HCT116 (cell line): ENCODE data around the gene OXCT1. TPM values are rescaled to one million over a fixed set of nuclear protein-coding genes. Genes with fewer than 3 reads are reported as not detected.

Source experiments
- ATAC-seq: fragments of 200-7000 bp; cut with Tn5 transposase; 2 replicates; pipeline ENCODE4 v1.9.1; 2020; ENCODE audit warnings: mild to moderate bottlenecking, moderate library complexity
- BruUV-seq: library from RNA; stranded (reverse); fragments of 400-500 nt; replicated peaks from 2 replicates; lab custom pipeline; 2021; lab: Mats Ljungman, UMichigan
- CTCF ChIA-PET: fragments of 300-600 bp; sonication (Branson Sonifier 250); formaldehyde crosslinking; loops from one replicate; lab custom pipeline; 2021; ENCODE audit warnings: antibody characterized with exemption; lab: Charles Lee
- POLR2A ChIA-PET: fragments of 300-600, 350-600 bp; sonication (Branson Sonifier 250); formaldehyde crosslinking; loops from one replicate; lab custom pipeline; 2021; ENCODE audit warnings: antibody characterized with exemption; lab: Charles Lee
- RAD21 ChIA-PET, 2 experiments: fragments of 300-600 bp; sonication (Branson Sonifier 250); formaldehyde crosslinking; loops; one replicate each; lab custom pipeline; 2023; ENCODE audit warnings: low total read pairs in 2 of 2; ENCODE audit not compliant: uncharacterized antibody in 2 of 2, unreplicated experiment in 2 of 2, low non-redundant PET in 1 of 2; lab: Charles Lee
- DNase-seq: peaks from one replicate; pipeline ENCODE4 v3.0.0-alpha.2; 2010; ENCODE audit warnings: low read depth, low spot score
- H2AFZ ChIP-seq: fragments of 200-600 bp; shearing (Covaris generic), sonication (generic); 2 replicates; pipeline ENCODE4 v1.6.1; 2017; ENCODE audit warnings: low read depth, mixed run types, mixed read lengths, antibody characterized with exemption, low read length; ENCODE audit not compliant: poor library complexity, severe bottlenecking
- H3K27ac ChIP-seq: 2 replicates; pipeline ENCODE4 v1.5.1; 2012; ENCODE audit warnings: low read depth, low read length
- H3K27me3 ChIP-seq: fragments of 200-600 bp; sonication (generic); 2 replicates; pipeline ENCODE4 v1.6.1; 2016; ENCODE audit warnings: mixed run types, low read length, mixed read lengths; ENCODE audit not compliant: insufficient read depth
- H3K36me3 ChIP-seq, 2 experiments: fragments of 200-500 bp in 1 of 2; fragments of 200-600 bp in 1 of 2; sonication (Bioruptor generic) in 1 of 2; sonication (generic) in 1 of 2; 2 replicates each; pipeline versions ENCODE4 v1.5.1 to v1.6.1; 2014 to 2016; ENCODE audit warnings: low read length in 2 of 2, inconsistent platforms in 1 of 2, mixed read lengths in 1 of 2, mixed run types in 1 of 2; ENCODE audit not compliant: insufficient read depth in 2 of 2, control insufficient read depth in 1 of 2
- H3K4me1 ChIP-seq, 2 experiments: fragments of 200-600 bp in 1 of 2; sonication (generic) in 1 of 2; 2 replicates each; pipeline versions ENCODE4 v1.5.1 to v1.6.1; 2012 to 2017; ENCODE audit warnings: low read length in 2 of 2, inconsistent platforms in 1 of 2, mild to moderate bottlenecking in 1 of 2, mixed read lengths in 1 of 2, mixed run types in 1 of 2, moderate library complexity in 1 of 2; ENCODE audit not compliant: insufficient read depth in 2 of 2, control insufficient read depth in 1 of 2
- H3K4me2 ChIP-seq: fragments of 200-600 bp; sonication (generic); 2 replicates; pipeline ENCODE4 v1.6.1; 2017; ENCODE audit warnings: mixed run types, low read length, mixed read lengths
- H3K4me3 ChIP-seq, 2 experiments: fragments of 200-600 bp in 1 of 2; sonication (generic) in 1 of 2; replicated peaks in 1 of 2; 2 replicates each; pipeline ENCODE4 v1.5.1; 2011 to 2016; ENCODE audit warnings: low read length in 2 of 2, control low read depth in 1 of 2, low read depth in 1 of 2, mild to moderate bottlenecking in 1 of 2, mixed read lengths in 1 of 2, mixed run types in 1 of 2
- H3K79me2 ChIP-seq: fragments of 200-600 bp; sonication (generic); 2 replicates; pipeline ENCODE4 v1.6.1; 2017; ENCODE audit warnings: mild to moderate bottlenecking, mixed run types, low read length, moderate library complexity, mixed read lengths; ENCODE audit not compliant: insufficient read depth
- H3K9ac ChIP-seq: fragments of 200-600 bp; sonication (generic); 2 replicates; pipeline ENCODE4 v1.6.1; 2016; ENCODE audit warnings: low read length, mixed read lengths
- H3K9me2 ChIP-seq: fragments of 200-600 bp; sonication (generic), shearing (Covaris generic); 2 replicates; pipeline ENCODE4 v1.6.1; 2017; ENCODE audit warnings: mixed run types, mild to moderate bottlenecking, moderate library complexity; ENCODE audit not compliant: insufficient read depth
- H3K9me3 ChIP-seq, 2 experiments: fragments of 200-500 bp in 1 of 2; fragments of 200-600 bp in 1 of 2; sonication (Bioruptor generic) in 1 of 2; sonication (generic) in 1 of 2; 2 replicates each; pipeline ENCODE4 v1.6.1; 2014 to 2017; ENCODE audit warnings: low read length in 2 of 2, mixed read lengths in 2 of 2, inconsistent platforms in 1 of 2, low read depth in 1 of 2, mild to moderate bottlenecking in 1 of 2, mixed run types in 1 of 2, moderate library complexity in 1 of 2; ENCODE audit not compliant: control insufficient read depth in 1 of 2, insufficient read depth in 1 of 2
- H4K20me1 ChIP-seq: fragments of 200-600 bp; sonication (generic), shearing (Covaris generic); 2 replicates; pipeline ENCODE4 v1.6.1; 2017; ENCODE audit warnings: mixed run types, mild to moderate bottlenecking, moderate library complexity; ENCODE audit not compliant: insufficient read depth
- EGR1 ChIP-seq: IDR thresholded peaks from 2 replicates; pipeline ENCODE4 v1.6.1; 2012; ENCODE audit warnings: low read depth
- EZH2phosphoT487 ChIP-seq: fragments of 200-600 bp; IDR thresholded peaks from 2 replicates; pipeline ENCODE4 v1.6.1; 2018; ENCODE audit warnings: antibody characterized with exemption, borderline replicate concordance
- FOSL1 ChIP-seq: IDR thresholded peaks from 2 replicates; pipeline ENCODE4 v1.6.1; 2012; ENCODE audit warnings: low read depth
- JUND ChIP-seq: IDR thresholded peaks from 2 replicates; pipeline ENCODE4 v1.6.1; 2012
- RAD21 ChIP-seq: IDR thresholded peaks from 2 replicates; pipeline ENCODE4 v1.6.1; 2012; ENCODE audit warnings: low read depth, mild to moderate bottlenecking
- SIN3A ChIP-seq: IDR thresholded peaks from 2 replicates; pipeline ENCODE4 v1.6.1; 2012; ENCODE audit warnings: low read depth
- SP1 ChIP-seq: IDR thresholded peaks from 2 replicates; pipeline ENCODE4 v1.6.1; 2012; ENCODE audit warnings: low read depth
- TCF7L2 ChIP-seq: IDR thresholded peaks from 2 replicates; pipeline ENCODE4 v1.7.0; 2011; ENCODE audit warnings: borderline replicate concordance, inconsistent platforms; ENCODE audit not compliant: insufficient read depth, insufficient read length; ENCODE audit errors: extremely low read depth
- YY1 ChIP-seq: IDR thresholded peaks from 2 replicates; pipeline ENCODE4 v1.6.1; 2011; ENCODE audit warnings: low read length, low read depth, moderate library complexity, mild to moderate bottlenecking; ENCODE audit not compliant: insufficient replicate concordance; ENCODE audit errors: extremely low read depth
- ZFX ChIP-seq: fragments of 450-650 bp; IDR thresholded peaks from 2 replicates; pipeline ENCODE4 v1.6.1; 2017
- intact Hi-C: fragments of 100-400 bp; cut with micrococcal nuclease; formaldehyde crosslinking; loops from 2 replicates; pipeline ENCODE4 v1.10.0; 2022
- total RNA-seq: library from RNA; stranded (reverse); gene quantifications from one replicate; pipeline ENCODE4 v1.2.1, GENCODE V29; 2021; ENCODE audit not compliant: unreplicated experiment
- TF ChIP-seq, protein P1 (sequence below): IDR thresholded peaks from 2 replicates; pipeline ENCODE4 v1.6.1; 2012
- TF ChIP-seq, protein P2 (sequence below): IDR thresholded peaks from 2 replicates; pipeline ENCODE4 v1.6.1; 2012; ENCODE audit warnings: low read depth
- TF ChIP-seq, protein P3 (sequence below): IDR thresholded peaks from 2 replicates; pipeline ENCODE4 v1.6.1; 2011; ENCODE audit warnings: mild to moderate bottlenecking, low read length, moderate library complexity; ENCODE audit not compliant: insufficient replicate concordance; ENCODE audit errors: extremely low read depth

The OXCT1 gene
- total RNA-seq, 1 experiment from 2014 or later = 28.1 TPM

DNA sequence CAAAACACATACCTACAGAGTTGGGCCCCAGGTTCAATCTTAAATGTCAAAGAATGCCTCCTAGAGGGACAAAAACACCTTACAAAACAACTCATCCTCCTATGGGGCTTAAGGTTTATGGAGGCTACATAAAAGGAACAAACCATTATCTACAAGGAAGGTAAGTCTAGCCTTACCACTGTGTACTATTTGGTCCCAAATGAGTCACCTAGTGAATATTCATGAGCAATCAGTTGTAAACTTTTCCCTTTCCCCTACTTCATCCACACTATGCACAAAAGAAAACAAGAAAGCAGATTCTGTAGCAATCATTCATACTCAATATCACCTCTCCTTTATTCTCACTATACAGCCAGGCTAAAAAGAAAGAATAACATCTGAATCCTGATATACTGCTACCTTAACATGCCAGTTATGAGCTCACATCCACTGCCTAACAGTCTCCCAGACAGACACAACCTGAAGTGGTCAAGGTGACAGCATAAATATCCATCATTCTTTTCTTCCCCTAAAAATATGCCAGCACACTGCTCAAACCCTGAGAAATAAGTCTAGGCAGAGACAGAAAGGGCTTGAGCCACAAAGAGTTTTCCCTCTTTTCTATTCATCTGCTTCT is 6.2 kb downstream of the OXCT1 start:
- Histone ChIP-seq H3K4me2 (no peak overlapping the region), H3K9me2 (no peaks in the 10 kb centered on the region), H3K4me3 (no peak overlapping the region), H3K27me3 (no peaks in the 10 kb centered on the region), H4K20me1 (no peaks in the 10 kb centered on the region; the same call in 1 of the 2 replicates), H3K36me3 (peaks cover 0 to 5% of the 10 kb centered on the region in 2 experiments; a peak in 1 of 4 replicates), H3K79me2 (peaks cover 55% of the 10 kb centered on the region), H3K9me3 (no peaks in the 10 kb centered on the region), H3K27ac (no peak overlapping the region), H2AFZ (no peak overlapping the region), H3K4me1 (peaks cover 2 to 3% of the 10 kb centered on the region in 2 experiments; a peak in 3 of 4 replicates), H3K9ac (no peak overlapping the region)
- ATAC-seq = no peak
- ChIA-PET POLR2A (no interaction called here), RAD21 (no interaction called here), CTCF (interaction anchor here (1.6 kb wide), 1 partner anchor 194 kb away, joined by 8 read pairs; no protein-coding TSS in a partner anchor)
- DNase-seq = no peak
- intact Hi-C loops = no loop called here
- no TSS peak for BruUV-seq
- TF ChIP-seq JUND = no peak

DNA sequence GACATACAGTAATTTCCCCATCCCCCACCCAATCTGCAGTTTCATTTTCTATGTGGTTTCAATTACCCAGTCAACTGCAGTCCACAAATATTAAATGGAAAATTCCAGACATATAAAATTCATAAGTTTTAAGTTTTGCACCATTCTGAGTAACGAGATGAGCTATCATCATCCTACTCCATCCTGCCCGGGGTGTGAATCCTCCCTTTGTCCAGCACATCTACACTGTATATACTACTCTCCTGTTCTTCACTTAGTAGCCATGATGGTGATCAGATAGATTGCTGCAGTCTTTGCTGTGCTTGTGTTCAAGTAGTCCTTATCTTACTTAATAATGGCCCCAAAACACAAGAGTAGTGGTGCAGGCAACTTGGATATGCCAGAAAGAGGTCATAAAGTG is 11.3 kb downstream of the OXCT1 start:
- no peaks in the 10 kb centered on the region for H3K27me3 ChIP-seq
- no peaks in the 10 kb centered on the region; the same call in 1 of the 2 replicates for H4K20me1 ChIP-seq
- CTCF ChIA-PET = interaction anchor here (1.6 to 7.3 kb wide), 2 partner anchors 198 to 909 kb away, joined by 4 to 98 read pairs; no protein-coding TSS in a partner anchor

More for the DNA sequence above, 11.3 kb downstream of the OXCT1 start:
- Histone ChIP-seq H3K79me2 (peaks cover 10% of the 10 kb centered on the region), H3K9ac (no peak overlapping the region), H3K27ac (no peak overlapping the region), H2AFZ (no peak overlapping the region), H3K36me3 (peaks cover 0 to 18% of the 10 kb centered on the region in 2 experiments; a peak in 2 of 4 replicates), H3K9me2 (no peaks in the 10 kb centered on the region), H3K4me1 (no peaks in the 10 kb centered on the region), H3K4me2 (no peak overlapping the region), H3K4me3 (no peak overlapping the region), H3K9me3 (no peaks in the 10 kb centered on the region)
- intact Hi-C loops = loop anchor here (5.0 kb wide), 2 partner anchors 563 to 778 kb away; partner anchors contain the start of gene GHR
- no peak for DNase-seq
- no peak for ATAC-seq
- ChIA-PET RAD21 (no interaction called here), POLR2A (no interaction called here)
- no TSS peak for BruUV-seq
- no peak for TF ChIP-seq TCF7L2
- TF ChIP-seq RAD21 = no peak
- no peak for TF ChIP-seq FOSL1
- no peak for TF ChIP-seq EZH2phosphoT487
- TF ChIP-seq EGR1 = no peak
- TF ChIP-seq SP1 = no peak
- TF ChIP-seq ZFX = no peak
- TF ChIP-seq, protein P1, sequence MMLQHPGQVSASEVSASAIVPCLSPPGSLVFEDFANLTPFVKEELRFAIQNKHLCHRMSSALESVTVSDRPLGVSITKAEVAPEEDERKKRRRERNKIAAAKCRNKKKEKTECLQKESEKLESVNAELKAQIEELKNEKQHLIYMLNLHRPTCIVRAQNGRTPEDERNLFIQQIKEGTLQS = no peak
- TF ChIP-seq, protein P2, sequence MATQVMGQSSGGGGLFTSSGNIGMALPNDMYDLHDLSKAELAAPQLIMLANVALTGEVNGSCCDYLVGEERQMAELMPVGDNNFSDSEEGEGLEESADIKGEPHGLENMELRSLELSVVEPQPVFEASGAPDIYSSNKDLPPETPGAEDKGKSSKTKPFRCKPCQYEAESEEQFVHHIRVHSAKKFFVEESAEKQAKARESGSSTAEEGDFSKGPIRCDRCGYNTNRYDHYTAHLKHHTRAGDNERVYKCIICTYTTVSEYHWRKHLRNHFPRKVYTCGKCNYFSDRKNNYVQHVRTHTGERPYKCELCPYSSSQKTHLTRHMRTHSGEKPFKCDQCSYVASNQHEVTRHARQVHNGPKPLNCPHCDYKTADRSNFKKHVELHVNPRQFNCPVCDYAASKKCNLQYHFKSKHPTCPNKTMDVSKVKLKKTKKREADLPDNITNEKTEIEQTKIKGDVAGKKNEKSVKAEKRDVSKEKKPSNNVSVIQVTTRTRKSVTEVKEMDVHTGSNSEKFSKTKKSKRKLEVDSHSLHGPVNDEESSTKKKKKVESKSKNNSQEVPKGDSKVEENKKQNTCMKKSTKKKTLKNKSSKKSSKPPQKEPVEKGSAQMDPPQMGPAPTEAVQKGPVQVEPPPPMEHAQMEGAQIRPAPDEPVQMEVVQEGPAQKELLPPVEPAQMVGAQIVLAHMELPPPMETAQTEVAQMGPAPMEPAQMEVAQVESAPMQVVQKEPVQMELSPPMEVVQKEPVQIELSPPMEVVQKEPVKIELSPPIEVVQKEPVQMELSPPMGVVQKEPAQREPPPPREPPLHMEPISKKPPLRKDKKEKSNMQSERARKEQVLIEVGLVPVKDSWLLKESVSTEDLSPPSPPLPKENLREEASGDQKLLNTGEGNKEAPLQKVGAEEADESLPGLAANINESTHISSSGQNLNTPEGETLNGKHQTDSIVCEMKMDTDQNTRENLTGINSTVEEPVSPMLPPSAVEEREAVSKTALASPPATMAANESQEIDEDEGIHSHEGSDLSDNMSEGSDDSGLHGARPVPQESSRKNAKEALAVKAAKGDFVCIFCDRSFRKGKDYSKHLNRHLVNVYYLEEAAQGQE = no peak
- no peak for TF ChIP-seq YY1
- TF ChIP-seq, protein P3, sequence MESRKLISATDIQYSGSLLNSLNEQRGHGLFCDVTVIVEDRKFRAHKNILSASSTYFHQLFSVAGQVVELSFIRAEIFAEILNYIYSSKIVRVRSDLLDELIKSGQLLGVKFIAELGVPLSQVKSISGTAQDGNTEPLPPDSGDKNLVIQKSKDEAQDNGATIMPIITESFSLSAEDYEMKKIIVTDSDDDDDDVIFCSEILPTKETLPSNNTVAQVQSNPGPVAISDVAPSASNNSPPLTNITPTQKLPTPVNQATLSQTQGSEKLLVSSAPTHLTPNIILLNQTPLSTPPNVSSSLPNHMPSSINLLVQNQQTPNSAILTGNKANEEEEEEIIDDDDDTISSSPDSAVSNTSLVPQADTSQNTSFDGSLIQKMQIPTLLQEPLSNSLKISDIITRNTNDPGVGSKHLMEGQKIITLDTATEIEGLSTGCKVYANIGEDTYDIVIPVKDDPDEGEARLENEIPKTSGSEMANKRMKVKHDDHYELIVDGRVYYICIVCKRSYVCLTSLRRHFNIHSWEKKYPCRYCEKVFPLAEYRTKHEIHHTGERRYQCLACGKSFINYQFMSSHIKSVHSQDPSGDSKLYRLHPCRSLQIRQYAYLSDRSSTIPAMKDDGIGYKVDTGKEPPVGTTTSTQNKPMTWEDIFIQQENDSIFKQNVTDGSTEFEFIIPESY = no peak
- TF ChIP-seq SIN3A = no peak
